Ovary (tissue), 3 donors: ENCODE results near the gene VCAN.

Source experiments
- CTCF ChIP-seq, 3 donors: fragments of 450-650 bp in 2 of 3; fragments of 200-600 bp in 1 of 3; IDR thresholded peaks; one replicate each; pipeline versions ENCODE4 v1.5.1 to v1.8.0; 2016 to 2022; ENCODE audit warnings: antibody characterized with exemption in 3 of 3, mild to moderate bottlenecking in 1 of 3
- EP300 ChIP-seq: sonication (generic); formaldehyde crosslinking; IDR thresholded peaks from one replicate; pipeline ENCODE4 v1.6.1; 2017; ENCODE audit warnings: antibody characterized with exemption
- POLR2A ChIP-seq: fragments of 450-650 bp; IDR thresholded peaks from one replicate; pipeline ENCODE4 v1.6.1; 2017; ENCODE audit warnings: antibody characterized with exemption, mild to moderate bottlenecking, moderate library complexity
- donor health status: DM: no; HTN: no; CAD: no.

GRCh38 chr5:83555263-83555662, 83.7 kb downstream of the VCAN start:
- TF ChIP-seq POLR2A (no peak), CTCF (IDR thresholded peaks at IDR 0.05) (no peak), EP300 (no peak)
